GM08714 (cell line): ENCODE results near the gene CPNE4.
"Not testable (repeated sequence)": the region's sequence is repeated elsewhere in the genome, so short reads cannot be mapped to it uniquely, and the experiment has no call there.

Source experiments
- H3K4me3 ChIP-seq: fragments of 200-500 bp; sonication (Bioruptor generic); 2 replicates; pipeline ENCODE4 v1.5.1; 2014; ENCODE audit warnings: mild to moderate bottlenecking, low read length, inconsistent platforms
- ZNF274 ChIP-seq: IDR thresholded peaks from 2 replicates; pipeline ENCODE4 v1.6.1; 2012; ENCODE audit warnings: mild to moderate bottlenecking, low read depth, low read length

CPNE4 gene

DNA sequence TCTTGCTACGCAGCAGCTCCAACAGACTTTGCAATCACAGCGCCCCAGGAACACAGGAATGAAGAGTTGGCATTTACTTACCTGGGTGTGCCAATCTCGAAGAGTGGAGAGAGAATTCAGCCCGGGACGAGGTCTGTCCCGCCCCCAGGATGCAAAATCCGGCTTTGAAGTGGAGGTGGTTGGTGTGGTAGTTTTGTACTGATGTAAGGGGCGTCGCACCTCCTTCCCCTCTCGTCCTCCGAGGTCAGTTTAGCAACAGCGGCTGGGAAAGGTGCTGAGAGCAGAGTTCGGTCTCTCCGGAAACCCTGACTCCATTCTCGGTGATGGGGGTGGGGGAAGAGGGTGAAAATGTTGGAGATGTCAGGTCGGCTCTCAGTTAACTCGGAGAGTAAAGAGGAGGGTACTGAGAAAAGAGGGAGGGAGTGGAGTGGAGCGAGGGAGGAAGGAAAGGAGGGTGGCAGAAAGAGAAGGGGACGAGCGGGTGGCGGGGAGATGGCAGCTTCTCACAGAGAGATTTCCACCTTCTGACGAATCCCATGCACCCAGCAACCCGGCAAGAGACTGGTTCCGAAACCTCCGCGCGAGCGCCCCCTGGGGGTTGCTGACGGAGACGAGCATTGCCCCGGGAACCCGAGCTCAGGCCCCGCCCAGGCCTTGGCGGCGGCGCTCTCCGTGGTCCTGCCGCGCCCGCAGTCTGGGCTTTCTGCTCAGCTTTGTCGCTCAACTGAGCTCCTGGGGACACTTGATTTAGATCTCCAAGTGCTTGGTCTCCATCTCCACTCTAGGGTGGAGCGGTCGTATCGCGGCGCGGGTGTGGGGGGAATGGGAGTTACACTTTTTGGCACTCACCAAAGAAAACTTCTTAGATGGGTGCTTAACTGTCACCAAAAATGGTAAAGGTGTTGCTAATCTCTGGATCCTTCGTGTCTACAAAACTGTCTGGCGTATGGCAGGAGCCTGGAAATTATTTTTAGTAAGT lies at the start of gene CPNE4:
Gene CPNE4, minus strand, starts transcription at position 529 of the 979 bp plus-strand sequence.
- no peak for TF ChIP-seq ZNF274
- no peak within 1 kb of the TSS for H3K4me3 ChIP-seq

DNA sequence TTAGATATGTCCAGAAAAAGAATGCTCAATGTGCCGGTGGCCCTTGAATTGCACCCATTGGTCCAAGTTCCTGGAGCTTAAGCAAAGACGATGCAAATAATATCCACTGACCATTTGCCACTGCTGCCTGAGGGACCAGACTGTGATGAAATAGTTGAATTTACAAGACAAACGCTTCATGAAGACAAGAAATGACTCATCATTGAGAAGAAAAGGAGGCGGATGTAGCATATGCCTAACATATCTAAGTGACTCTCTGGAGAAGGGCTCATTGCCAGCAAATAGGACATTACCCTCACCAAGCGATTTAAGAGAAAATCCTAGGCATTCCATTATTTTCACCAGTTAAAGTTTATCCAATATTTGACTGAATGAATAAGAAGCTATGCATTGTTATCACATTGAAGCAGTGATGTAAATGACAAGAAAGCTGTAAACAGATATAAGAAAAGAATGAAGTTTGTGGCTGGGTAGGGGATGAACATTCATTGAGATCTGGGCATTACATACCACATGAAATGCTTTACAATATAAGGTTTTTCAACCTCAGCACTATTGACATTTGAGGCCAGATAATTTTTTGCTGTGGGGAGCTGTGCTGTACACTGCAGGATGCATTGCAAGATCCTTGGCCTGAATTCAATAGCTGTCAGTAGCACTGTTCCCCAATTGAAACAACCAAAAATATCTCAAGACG lies 48.9 kb upstream of the CPNE4 start:
- H3K4me3 ChIP-seq = no peak overlapping the region
- no peak for TF ChIP-seq ZNF274

DNA sequence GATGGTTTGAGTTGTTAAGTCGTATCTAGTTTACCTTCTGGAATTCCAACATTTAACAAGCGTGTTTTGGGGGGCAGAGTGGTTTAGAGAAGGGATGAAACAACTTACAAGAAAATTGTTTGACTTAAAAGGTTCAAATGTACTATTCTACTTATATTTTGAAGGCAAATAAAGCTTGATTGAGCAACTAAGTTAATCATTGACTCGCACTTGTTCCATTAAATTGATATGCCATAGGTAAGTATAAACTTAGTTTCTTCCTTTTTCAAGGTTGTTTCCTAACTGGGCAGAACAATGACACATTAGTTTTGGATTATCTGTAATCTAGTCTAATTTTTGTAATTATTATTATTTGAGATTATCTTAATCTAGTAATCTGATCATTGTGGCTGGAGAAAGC lies 48.3 kb upstream of the CPNE4 start:
- TF ChIP-seq ZNF274 = no peak

DNA sequence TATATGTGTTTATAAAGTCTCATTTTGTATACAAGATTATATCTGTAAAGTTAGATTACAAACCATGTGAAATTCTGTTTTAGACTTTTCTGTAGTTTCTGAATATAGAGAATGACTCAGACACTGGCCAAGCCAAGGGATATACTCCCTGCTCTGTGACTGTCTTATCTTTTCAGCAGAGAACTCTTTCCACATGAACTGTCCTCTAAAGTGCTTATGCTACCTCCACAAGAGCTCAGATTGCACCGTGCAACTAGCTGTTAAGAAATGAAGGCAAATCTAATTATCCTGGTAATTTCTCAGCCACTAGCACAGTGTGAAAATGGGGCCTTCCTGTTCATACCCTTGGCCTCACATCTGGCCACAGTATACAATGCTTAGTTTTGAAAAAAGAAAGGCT lies 44.3 kb upstream of the CPNE4 start:
- TF ChIP-seq ZNF274 = no peak
- no peak overlapping the region for H3K4me3 ChIP-seq

More for the DNA sequence above, 48.3 kb upstream of the CPNE4 start:
- no peak overlapping the region for H3K4me3 ChIP-seq

DNA sequence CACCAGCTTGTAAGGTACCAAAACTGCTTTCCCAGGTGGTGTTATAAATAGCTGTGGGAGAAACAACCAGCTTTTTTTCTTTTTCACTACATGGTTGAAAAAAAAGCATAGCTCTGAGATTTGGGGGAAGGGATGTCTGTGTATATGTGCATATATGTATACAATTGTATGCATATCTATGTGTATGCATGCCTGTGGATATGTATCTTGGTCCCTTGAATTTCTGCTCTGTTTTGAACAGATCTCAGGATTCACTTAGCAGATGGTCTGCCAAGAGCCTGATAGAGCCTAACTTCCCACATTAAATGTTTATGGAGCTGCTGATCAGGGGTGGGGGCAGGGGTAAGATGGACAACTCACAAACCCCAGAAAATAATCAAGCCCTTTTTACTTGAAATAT lies 39.0 kb upstream of the CPNE4 start:
- H3K4me3 ChIP-seq = no peak overlapping the region
- TF ChIP-seq ZNF274 = no peak

DNA sequence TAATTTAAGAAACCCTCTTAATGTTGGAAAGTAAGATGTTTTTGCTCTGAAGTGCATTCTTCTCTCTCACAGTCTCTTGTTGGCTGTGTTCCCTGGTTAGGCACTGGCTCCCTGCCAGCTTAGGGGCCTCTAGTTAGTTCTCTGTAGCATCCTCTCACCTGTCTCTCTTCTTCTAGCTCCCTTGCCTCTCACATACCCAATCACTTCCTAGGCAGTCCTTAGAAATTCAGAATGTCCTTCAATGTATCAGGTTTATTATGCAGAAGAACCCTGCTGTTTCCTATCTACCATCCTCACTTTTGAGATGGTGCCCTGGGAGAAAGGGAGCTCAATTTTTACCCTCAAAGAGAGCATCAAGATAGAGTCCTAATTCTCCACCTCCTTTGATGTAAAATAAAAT lies 36.2 kb upstream of the CPNE4 start:
- no peak overlapping the region for H3K4me3 ChIP-seq
- no peak for TF ChIP-seq ZNF274

DNA sequence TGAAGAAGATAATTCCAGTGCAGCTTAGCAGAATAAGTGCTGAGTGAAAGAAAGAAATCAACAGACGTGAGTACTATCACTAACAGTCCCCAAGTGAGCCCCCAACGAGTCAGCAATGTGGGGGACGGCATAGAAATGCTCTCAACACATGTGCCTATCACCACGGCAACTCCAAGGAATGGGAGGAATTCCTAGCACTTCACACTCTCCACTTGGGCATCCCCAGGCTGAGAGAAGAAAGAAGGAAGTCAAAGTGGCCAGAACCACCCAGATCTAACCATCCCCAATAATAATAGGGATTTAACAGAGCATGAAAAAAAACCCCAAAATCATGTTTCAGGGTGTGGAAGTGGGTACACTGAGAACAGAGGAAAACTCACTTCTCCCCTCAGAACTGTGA lies 29.3 kb upstream of the CPNE4 start:
- H3K4me3 ChIP-seq = no peak overlapping the region
- no peak for TF ChIP-seq ZNF274

DNA sequence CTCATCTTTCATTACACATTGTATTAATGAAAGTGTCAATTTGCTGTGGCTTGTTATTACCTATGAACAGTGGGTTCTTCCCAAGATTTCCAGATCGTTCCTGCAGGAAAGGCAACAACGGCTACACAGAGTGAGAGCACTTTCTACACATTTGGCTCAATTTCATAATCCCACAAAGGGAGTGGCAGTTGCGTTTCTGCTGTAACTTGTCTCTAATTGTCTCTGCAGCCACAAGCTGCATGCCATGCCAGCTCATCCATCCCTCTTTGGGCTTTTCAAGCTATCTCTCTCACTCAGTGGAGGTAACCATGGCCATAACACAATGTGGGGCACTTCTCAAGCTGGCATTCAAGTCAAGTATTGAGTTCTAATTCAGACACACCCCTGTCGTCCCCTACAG lies 27.7 kb upstream of the CPNE4 start:
- no peak overlapping the region for H3K4me3 ChIP-seq
- TF ChIP-seq ZNF274 = no peak

DNA sequence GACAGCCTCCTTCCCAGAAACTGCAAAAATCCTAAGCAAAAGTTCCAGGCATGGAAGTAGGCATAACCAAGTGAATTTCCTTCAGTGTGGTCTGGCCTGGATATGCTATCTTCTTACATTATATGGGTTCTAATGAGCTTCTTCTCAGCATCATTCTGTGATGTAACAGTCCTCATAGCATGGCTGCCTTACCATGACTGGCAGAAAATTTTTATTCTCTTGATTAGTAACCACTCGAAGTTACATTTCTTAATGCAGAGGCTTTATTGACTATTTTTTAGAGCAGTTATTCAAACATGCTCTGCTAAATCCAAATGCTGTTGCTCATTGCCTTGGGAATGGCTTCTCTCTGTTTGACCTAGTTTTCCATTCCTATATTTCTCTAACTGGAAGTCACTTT lies 21.1 kb upstream of the CPNE4 start:
- no peak for TF ChIP-seq ZNF274
- no peak overlapping the region for H3K4me3 ChIP-seq

DNA sequence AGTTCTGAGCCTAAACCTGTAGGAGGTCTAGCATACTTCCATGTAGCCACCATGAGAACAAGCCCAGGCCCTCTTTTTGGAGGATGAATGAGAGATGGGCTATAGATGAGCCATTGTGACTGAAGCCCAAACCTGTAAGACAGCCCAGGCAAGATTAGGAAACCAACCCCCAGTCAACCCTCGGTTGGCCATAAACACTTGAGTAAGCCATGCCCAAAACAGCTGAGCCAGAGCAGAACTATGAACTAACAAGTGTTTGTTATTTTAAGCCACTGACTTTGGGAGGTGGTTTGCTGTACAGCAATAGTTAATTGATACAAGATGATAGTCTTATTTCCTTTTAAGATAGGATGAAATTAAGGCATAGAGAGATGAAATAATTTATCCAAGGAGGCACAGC lies 12.4 kb upstream of the CPNE4 start:
- TF ChIP-seq ZNF274 = no peak
- H3K4me3 ChIP-seq = no peak overlapping the region

DNA sequence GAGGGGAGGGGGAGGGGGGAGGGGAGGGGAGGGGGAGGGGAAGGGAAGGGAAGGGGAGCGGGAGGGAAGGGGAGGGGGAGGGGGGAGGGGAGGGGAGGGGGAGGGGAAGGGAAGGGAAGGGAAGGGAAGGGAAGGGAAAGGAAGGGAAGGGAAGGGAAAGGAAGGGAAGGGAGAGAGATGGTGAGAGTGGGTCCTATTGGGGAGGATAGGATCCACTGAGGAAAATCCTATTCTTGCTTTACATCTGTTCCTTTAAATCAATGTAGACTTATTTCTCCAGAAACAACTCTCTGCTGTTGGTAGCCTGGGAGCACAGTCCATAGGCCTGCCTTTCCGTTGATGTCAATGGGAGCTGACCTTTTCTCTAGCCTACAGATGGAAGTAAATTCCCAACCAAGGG lies 10.1 kb upstream of the CPNE4 start:
- not testable (repeated sequence) for H3K4me3 ChIP-seq

DNA sequence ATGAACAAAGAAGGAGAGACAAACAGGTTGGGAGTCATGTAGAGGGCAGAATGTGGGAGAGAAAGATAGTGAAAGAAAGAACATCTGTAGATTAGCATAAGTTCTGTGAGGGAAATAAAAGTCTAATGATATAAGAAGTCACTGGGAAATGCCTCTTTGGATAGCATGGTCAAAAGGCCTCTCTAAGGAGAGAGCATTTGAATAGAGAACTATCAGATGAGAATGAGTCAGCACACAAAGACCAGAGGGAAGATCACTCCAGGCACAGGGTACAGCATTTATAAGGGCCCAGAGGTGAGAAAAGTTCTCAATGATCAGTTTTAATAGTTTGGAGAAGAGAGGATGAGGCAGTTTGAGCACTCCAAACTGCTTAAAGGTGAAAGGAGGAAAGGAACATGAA lies 7.9 kb upstream of the CPNE4 start:
- no peak for TF ChIP-seq ZNF274
- no peak overlapping the region for H3K4me3 ChIP-seq

DNA sequence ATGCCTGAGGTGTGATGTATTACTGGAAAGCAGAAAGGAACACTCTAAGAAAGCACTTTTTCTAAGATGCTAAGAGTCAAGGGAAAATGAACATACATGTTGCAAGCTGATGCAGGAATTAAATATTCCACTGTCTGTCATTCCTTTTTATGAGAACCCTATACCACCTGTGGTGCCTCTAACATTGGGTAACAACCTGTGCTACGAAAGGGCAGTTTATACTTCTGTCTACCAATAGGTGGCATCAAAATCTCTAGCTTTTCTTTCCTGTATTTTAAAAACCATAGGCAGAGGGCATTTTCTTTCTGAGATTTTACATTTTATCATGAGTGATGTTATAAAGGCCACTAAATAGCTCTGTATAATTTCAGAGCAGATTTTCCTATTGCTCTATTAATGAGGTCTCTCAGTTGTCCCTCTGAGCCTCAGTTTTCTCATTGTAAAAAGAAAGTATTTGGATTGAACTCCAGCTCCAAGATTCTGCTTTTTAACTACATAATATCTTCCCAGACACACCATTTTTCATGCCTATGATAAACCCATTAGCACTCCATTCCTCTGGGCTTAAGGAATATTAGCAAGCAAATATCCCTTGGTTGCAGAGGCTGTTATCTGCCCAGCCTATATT lies 3.5 kb upstream of the CPNE4 start:
- no peak for TF ChIP-seq ZNF274
- no peak overlapping the region for H3K4me3 ChIP-seq

DNA sequence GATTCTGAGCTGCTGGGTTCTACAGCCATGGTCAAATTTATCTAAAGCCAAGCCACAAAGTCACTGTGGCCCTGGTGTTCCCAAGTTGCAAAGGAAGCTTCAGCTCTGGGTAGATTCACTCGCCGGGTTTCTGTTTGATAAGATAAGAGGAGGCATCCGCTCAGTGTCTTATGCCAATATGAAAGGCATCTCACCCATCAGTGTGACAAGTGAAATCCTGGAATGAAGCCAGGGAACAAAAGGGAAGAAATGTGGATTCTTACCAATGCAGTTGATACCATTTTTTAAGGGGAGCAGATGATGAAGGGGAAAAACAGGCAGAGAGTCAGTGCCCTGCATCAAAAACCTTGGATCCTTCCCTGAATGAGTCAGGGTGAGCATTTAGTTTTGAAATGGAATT lies 2.8 kb upstream of the CPNE4 start:
- no peak overlapping the region for H3K4me3 ChIP-seq
- no peak for TF ChIP-seq ZNF274

DNA sequence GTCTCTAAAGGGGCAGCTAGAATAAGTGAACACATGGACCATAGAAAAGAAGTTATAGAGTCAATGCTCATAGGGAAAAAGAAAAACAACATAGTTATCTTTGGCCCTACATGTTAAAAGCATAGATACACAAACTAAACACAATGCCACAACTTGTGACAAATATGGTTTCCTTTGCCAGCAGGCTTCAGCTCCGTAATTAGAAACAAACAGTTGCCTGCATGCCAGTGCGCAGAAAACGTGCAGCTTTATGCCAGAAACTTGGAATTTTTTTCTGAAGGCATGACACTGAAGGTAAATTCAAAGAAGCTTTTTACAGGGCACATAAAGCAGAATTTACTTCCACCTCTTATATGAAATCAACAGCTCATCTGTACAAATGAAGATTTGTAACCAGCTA lies 2.2 kb upstream of the CPNE4 start:
- no peak for TF ChIP-seq ZNF274
- H3K4me3 ChIP-seq = no peak overlapping the region
